Right lobe of liver (tissue), 6 donors: Measurements from ENCODE around the gene SLC38A10. TPM values are rescaled to one million over a fixed set of nuclear protein-coding genes. Genes with fewer than 3 reads are reported as not detected.

Experiments used
- ATAC-seq, 4 donors: fragments of 200-7000 bp; cut with Tn5 transposase; one replicate each; pipeline ENCODE4 v1.9.1; 2020; ENCODE audit warnings: mild to moderate bottlenecking in 4 of 4, moderate library complexity in 4 of 4
- DNase-seq, 3 donors: peaks; one replicate each; pipeline ENCODE4 v3.0.0-alpha.2; 2020
- H3K27ac ChIP-seq, 3 donors: fragments of 200-600 bp; one replicate each; pipeline ENCODE4 v1.8.0; 2022
- H3K27me3 ChIP-seq, 2 donors: fragments of 200-600 bp; one replicate each; pipeline ENCODE4 v1.8.0; 2022
- H3K36me3 ChIP-seq, 4 donors: fragments of 200-600 bp; sonication (generic) in 1 of 4; one replicate each; pipeline versions ENCODE4 v1.5.1 to v1.8.0; 2017 to 2022; ENCODE audit warnings: control low read depth in 1 of 4
- H3K4me1 ChIP-seq, 4 donors: fragments of 200-600 bp; sonication (generic) in 1 of 4; one replicate each; pipeline versions ENCODE4 v1.5.1 to v1.8.0; 2017 to 2022; ENCODE audit warnings: control low read depth in 1 of 4
- H3K4me3 ChIP-seq, 3 donors: fragments of 200-600 bp; one replicate each; pipeline ENCODE4 v1.8.0; 2022
- H3K9me3 ChIP-seq, 4 donors: fragments of 200-600 bp; sonication (generic) in 1 of 4; one replicate each; pipeline versions ENCODE4 v1.5.1 to v1.8.0; 2017 to 2022; ENCODE audit warnings: control low read depth in 1 of 4
- CTCF ChIP-seq, 4 donors: fragments of 200-600 bp in 3 of 4; fragments of 450-650 bp in 1 of 4; IDR thresholded peaks; one replicate each; pipeline versions ENCODE4 v1.5.1 to v1.8.0; 2016 to 2022; ENCODE audit warnings: antibody characterized with exemption in 4 of 4, mild to moderate bottlenecking in 2 of 4
- POLR2A ChIP-seq: fragments of 450-650 bp; IDR thresholded peaks from one replicate; pipeline ENCODE4 v1.6.1; 2017; ENCODE audit warnings: antibody characterized with exemption, mild to moderate bottlenecking
- whole genome bisulfite sequencing: methylation state at CpG from one replicate; pipeline ENCODE4 v1.1.6; 2018; ENCODE audit warnings: low coverage, low lambda C conversion rate; ENCODE audit not compliant: insufficient coverage; ENCODE audit errors: missing lambda C conversion rate; 5-methylcytosine and 5-hydroxymethylcytosine counted together
- intact Hi-C, 2 donors: fragments of 100-400 bp; cut with DNase I; formaldehyde crosslinking; loops; one replicate each; pipeline versions ENCODE4 v1.11.2 to v1.14.1; 2022
- total RNA-seq, 6 experiments: library from RNA; depleted of rRNA in 2 of 6; stranded (reverse); fragments of >200 nt in 2 of 6; fragmentation: NEBNext Ultra II Directional in 3 of 6; extraction: Animal tissue kit (Norgen Biotek cat#: 25700) in 3 of 6; gene quantifications; one replicate each; pipeline versions ENCODE4 v1.1.0 to v1.2.4, GENCODE V29; 2016 to 2023
- donor health status: DM: no; HTN: yes; CAD: no.
- donor health status: DM: no; HTN: no; CAD: no.
- donor health status: DM: no; HTN: no; CAD: no.
- donor health status: DM: no; HTN: yes; CAD: no.
- donor health status: DM: no; HTN: yes; CAD: no.

SLC38A10 gene
- total RNA-seq, 6 experiments from 2014 or later, result 60.9 to 104 (median 86.1) TPM

DNA sequence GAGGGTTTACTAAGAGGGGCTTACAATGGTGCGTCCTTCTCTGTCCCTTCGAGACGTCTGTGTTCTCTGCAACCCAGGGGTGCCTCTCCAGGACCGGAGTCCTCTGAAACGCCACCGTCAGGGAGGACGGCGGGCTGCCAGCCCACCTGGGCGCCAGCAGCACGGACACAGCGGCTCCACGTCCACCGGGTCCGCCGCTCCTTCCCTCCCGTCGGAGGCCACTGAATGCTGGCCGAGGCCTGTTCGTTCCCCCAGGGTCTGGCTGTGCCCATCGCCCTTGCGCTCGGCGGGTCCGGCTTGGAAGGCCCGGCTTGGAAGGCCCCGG is 56.7 kb downstream of the SLC38A10 start:
- intact Hi-C loops, result loop anchor here in 1 of 2 donors (10.0 kb wide), 1 partner anchor 94 kb away; no protein-coding TSS in a partner anchor

DNA sequence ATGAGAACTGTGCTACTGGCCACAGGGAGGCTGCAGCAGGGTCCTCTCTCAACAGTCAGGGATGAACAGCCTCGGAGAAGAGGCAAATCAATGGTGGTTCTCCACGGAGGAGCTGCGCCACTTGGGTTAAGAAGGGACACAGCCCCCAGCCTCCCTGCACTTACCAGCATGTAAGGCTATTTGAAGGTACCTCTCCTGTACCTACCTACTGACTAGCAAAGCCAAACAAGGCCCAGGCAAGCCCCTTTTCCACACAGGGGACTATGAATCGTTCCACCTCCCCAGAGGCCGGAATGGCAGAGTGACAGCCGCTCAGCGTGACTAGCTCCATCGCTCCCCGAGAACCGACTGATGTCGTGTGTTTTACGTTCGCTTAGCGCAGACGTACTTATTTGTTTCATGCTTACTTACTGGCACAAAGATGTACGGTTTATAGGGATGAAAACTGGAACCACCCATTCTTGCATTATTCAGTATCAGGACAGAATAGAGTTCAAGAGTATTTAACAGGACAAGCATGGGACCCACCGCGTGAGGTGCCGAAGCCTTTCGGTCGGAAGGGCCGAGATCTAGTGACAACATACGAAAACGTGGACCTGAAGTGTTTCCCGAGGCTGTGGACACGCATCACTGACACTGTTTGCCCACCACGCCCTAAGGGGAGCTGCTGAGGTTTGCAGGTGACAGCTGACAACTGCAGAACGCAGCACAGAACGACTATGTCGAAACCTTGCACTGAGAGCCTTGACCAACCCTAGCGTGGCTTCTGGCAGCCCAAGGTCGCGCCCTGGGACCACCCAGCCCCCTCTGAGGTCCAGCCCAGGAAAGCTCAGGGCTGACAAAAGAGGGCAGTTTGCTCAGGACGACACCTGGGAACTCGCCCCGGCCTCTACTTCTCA is 57.3 kb downstream of the SLC38A10 start:
- Histone ChIP-seq H3K27ac (no peak overlapping the region), H3K4me1 (peaks cover 0 to 12% (median 5%) of the 10 kb centered on the region in 4 donors), H3K27me3 (no peaks in the 10 kb centered on the region), H3K36me3 (peaks cover 0 to 6% (median 1%) of the 10 kb centered on the region in 4 donors), H3K9me3 (no peaks in the 10 kb centered on the region), H3K4me3 (peak overlapping the region; percentile 98 to 99 (median 99))
- intact Hi-C loops, result loop anchor here in 1 of 2 donors (10.0 kb wide), 1 partner anchor 93 kb away; no protein-coding TSS in a partner anchor
- DNase-seq, result no peak
- TF ChIP-seq POLR2A (no peak), CTCF (IDR thresholded peaks at IDR 0.05) (no peak)
- no peak for ATAC-seq
- whole genome bisulfite sequencing, result 49% methylated on average over 9 of the region's 36 CpGs

More for the DNA sequence above, 56.7 kb downstream of the SLC38A10 start:
- no peak for TF ChIP-seq POLR2A
- no peak for TF ChIP-seq CTCF (IDR thresholded peaks at IDR 0.05)
- ATAC-seq, result no peak
- H3K36me3 ChIP-seq, result peaks cover 0 to 2% (median 0%) of the 10 kb centered on the region in 4 donors
- H3K27ac ChIP-seq, result peak overlapping the region in 2 of 3 donors; percentile 53 to 62
- no peak for DNase-seq
- no peaks in the 10 kb centered on the region for H3K27me3 ChIP-seq
- peak overlapping the region; percentile 98 to 99 (median 99) for H3K4me3 ChIP-seq
- 0% methylated on average over 2 of the region's 26 CpGs for WGBS
- no peaks in the 10 kb centered on the region for H3K9me3 ChIP-seq
- H3K4me1 ChIP-seq, result peaks cover 0 to 12% (median 5%) of the 10 kb centered on the region in 4 donors

- TF ChIP-seq CTCF (IDR thresholded peaks at IDR 0.05) (no peak), POLR2A (no peak)
- Histone ChIP-seq H3K27ac (no peak overlapping the region), H3K9me3 (no peaks in the 10 kb centered on the region), H3K36me3 (peaks cover 0 to 14% (median 1%) of the 10 kb centered on the region in 4 donors), H3K27me3 (no peaks in the 10 kb centered on the region), H3K4me3 (no peak overlapping the region), H3K4me1 (peaks cover 0 to 12% (median 5%) of the 10 kb centered on the region in 4 donors)
- no peak for ATAC-seq
- intact Hi-C loops, result loop anchor here in 1 of 2 donors (10.0 kb wide), 1 partner anchor 92 kb away; no protein-coding TSS in a partner anchor
- no CpG with 5 or more reads among the region's 21 CpGs for WGBS
- no peak for DNase-seq
These were observed 58.3 kb downstream of the SLC38A10 start for GRCh38 chr17:81236784-81237183.

- Histone ChIP-seq H3K27ac (no peak overlapping the region), H3K27me3 (no peaks in the 10 kb centered on the region), H3K4me3 (no peak overlapping the region), H3K4me1 (peaks cover 0 to 12% (median 5%) of the 10 kb centered on the region in 4 donors), H3K9me3 (no peaks in the 10 kb centered on the region), H3K36me3 (peaks cover 0 to 14% (median 1%) of the 10 kb centered on the region in 4 donors)
- TF ChIP-seq CTCF (IDR thresholded peaks at IDR 0.05), result no peak
- TF ChIP-seq POLR2A, result no peak
- intact Hi-C loops, result loop anchor here in 1 of 2 donors (10.0 kb wide), 1 partner anchor 91 kb away; no protein-coding TSS in a partner anchor
- 92% methylated on average over 8 of the region's 32 CpGs for WGBS
- ATAC-seq (no peak), DNase-seq (peak in 1 of 3 donors; percentile 20)
These were observed 59.0 kb downstream of the SLC38A10 start for GRCh38 chr17:81235822-81236740.
